GM15510 (cell line): ENCODE data around the gene SFR1.

ENCODE experiments used
- POLR2A ChIP-seq: IDR thresholded peaks from 3 replicates; pipeline ENCODE4 v1.6.1; 2011; ENCODE audit warnings: borderline replicate concordance; ENCODE audit not compliant: insufficient read length; ENCODE audit errors: extremely low read depth

Gene SFR1

GRCh38 chr10:104121485-104122224, at the start of gene SFR1:
TSS of gene SFR1 (plus strand) at chr10:104122171. CDS start at chr10:104122184, 13 bp downstream.
- TF ChIP-seq POLR2A: peak; percentile 93

- no peak for TF ChIP-seq POLR2A
Observed at GRCh38 chr10:104072786-104073185, 49.2 kb upstream of the SFR1 start.

- no peak for TF ChIP-seq POLR2A
Observed at GRCh38 chr10:104074505-104074904, 47.5 kb upstream of the SFR1 start.

GRCh38 chr10:104076743-104077160, 45.2 kb upstream of the SFR1 start:
- no peak for TF ChIP-seq POLR2A

GRCh38 chr10:104077247-104077646, 44.7 kb upstream of the SFR1 start:
- no peak for TF ChIP-seq POLR2A

- TF ChIP-seq POLR2A: no peak
Observed at GRCh38 chr10:104077663-104078151, 44.3 kb upstream of the SFR1 start.

- no peak for TF ChIP-seq POLR2A
Observed at GRCh38 chr10:104080762-104081161, 41.2 kb upstream of the SFR1 start.

GRCh38 chr10:104081998-104082397, 40.0 kb upstream of the SFR1 start:
- no peak for TF ChIP-seq POLR2A

GRCh38 chr10:104084482-104085142, 37.4 kb upstream of the SFR1 start:
- no peak for TF ChIP-seq POLR2A

- no peak for TF ChIP-seq POLR2A
Observed at GRCh38 chr10:104085801-104086400, 36.1 kb upstream of the SFR1 start, which contains the start of gene COL17A1. TSS of gene COL17A1 (minus strand) at chr10:104085880. CDS start at chr10:104080673, 5,207 bp downstream.

GRCh38 chr10:104088239-104088638, 33.7 kb upstream of the SFR1 start:
- TF ChIP-seq POLR2A: no peak

GRCh38 chr10:104089621-104090020, 32.4 kb upstream of the SFR1 start:
- no peak for TF ChIP-seq POLR2A

- no peak for TF ChIP-seq POLR2A
Observed at GRCh38 chr10:104090611-104091010, 31.4 kb upstream of the SFR1 start.

- no peak for TF ChIP-seq POLR2A
Observed at GRCh38 chr10:104092749-104093148, 29.2 kb upstream of the SFR1 start.

- TF ChIP-seq POLR2A: no peak
Observed at GRCh38 chr10:104096692-104097091, 25.3 kb upstream of the SFR1 start.
